ENCODE measurements around the gene IL31. TPM values are rescaled to one million over a fixed set of nuclear protein-coding genes. Genes with fewer than 3 reads are reported as not detected.
A peak's percentile ranks its signal among the peaks of the same experiment; 100 is the strongest.

The IL31 gene
- total RNA-seq, 1 experiment from 2014 or later, result not detected

- no TSS peak for BruUV-seq (replicated peaks)
- in situ Hi-C loops (cut with HindIII; ENCODE audit: low pct_unique_long_range_greater_than_20kb, low sequenced_read_pairs), result no loop called here
- H3K9me3 ChIP-seq (ENCODE audit: control insufficient read depth, insufficient read depth, low read depth, low read length), result no peaks in the 10 kb centered on the region
- ATAC-seq, result no peak
- no peaks in the 10 kb centered on the region for H3K4me1 ChIP-seq (ENCODE audit: control insufficient read depth, insufficient read depth, low read length)
- H3K27me3 ChIP-seq (ENCODE audit: control insufficient read depth, insufficient read depth, low read length), result no peaks in the 10 kb centered on the region
- ChIA-PET POLR2A (interaction anchor here (0.6 kb wide), 1 partner anchor 98 kb away, joined by 6 read pairs; no protein-coding TSS in a partner anchor), CTCF (no interaction called here)
- no peak overlapping the region for H3K27ac ChIP-seq (ENCODE audit: low read length)
- no peak for DNase-seq (ENCODE audit: low read depth, low spot score)
- no peak overlapping the region for H3K4me3 ChIP-seq (ENCODE audit: low read depth in 2 of 2, low read length in 2 of 2)
- no peaks in the 10 kb centered on the region for H3K36me3 ChIP-seq (ENCODE audit: control insufficient read depth, insufficient read depth, low read length)
- intact Hi-C loops (cut with micrococcal nuclease; ENCODE audit: unreplicated experiment), result no loop called here
- TF ChIP-seq SIN3A (IDR thresholded peaks at IDR 0.05; ENCODE audit: borderline replicate concordance, insufficient read depth, low read depth, low read length) (no peak), TCF7L2 (IDR thresholded peaks at IDR 0.05; ENCODE audit: low read depth, low read length) (no peak), POLR2AphosphoS5 (IDR thresholded peaks at IDR 0.05; ENCODE audit: low read depth, low read length) (no peak), REST (IDR thresholded peaks at IDR 0.05; ENCODE audit: insufficient read depth in 1 of 2, low read depth in 2 of 2, low read length in 1 of 2) (no peak), CTCF (IDR thresholded peaks at IDR 0.05) (no peak)
Observed at GRCh38 chr12:122159882-122160281, 14.1 kb downstream of the IL31 start.

GRCh38 chr12:122158700-122159285 lies 15.2 kb downstream of the IL31 start:
- intact Hi-C loops (cut with micrococcal nuclease; ENCODE audit: unreplicated experiment) (no loop called here), in situ Hi-C loops (cut with HindIII; ENCODE audit: low pct_unique_long_range_greater_than_20kb, low sequenced_read_pairs) (no loop called here)
- TSS peak; percentile 58 for BruUV-seq (replicated peaks)
- Histone ChIP-seq H3K27ac (ENCODE audit: low read length) (no peak overlapping the region), H3K9me3 (ENCODE audit: control insufficient read depth, insufficient read depth, low read depth, low read length) (no peaks in the 10 kb centered on the region), H3K36me3 (ENCODE audit: control insufficient read depth, insufficient read depth, low read length) (no peaks in the 10 kb centered on the region), H3K4me1 (ENCODE audit: control insufficient read depth, insufficient read depth, low read length) (no peaks in the 10 kb centered on the region), H3K27me3 (ENCODE audit: control insufficient read depth, insufficient read depth, low read length) (no peaks in the 10 kb centered on the region), H3K4me3 (ENCODE audit: low read depth in 2 of 2, low read length in 2 of 2) (no peak overlapping the region)
- ChIA-PET CTCF (no interaction called here), POLR2A (interaction anchor here (0.6 kb wide), 1 partner anchor 355 kb away, joined by 10 read pairs; no protein-coding TSS in a partner anchor)
- TF ChIP-seq CTCF (IDR thresholded peaks at IDR 0.05) (no peak), POLR2AphosphoS5 (IDR thresholded peaks at IDR 0.05; ENCODE audit: low read depth, low read length) (no peak), TCF7L2 (IDR thresholded peaks at IDR 0.05; ENCODE audit: low read depth, low read length) (no peak), SIN3A (IDR thresholded peaks at IDR 0.05; ENCODE audit: borderline replicate concordance, insufficient read depth, low read depth, low read length) (no peak)
- no peak for ATAC-seq
- no peak for DNase-seq (ENCODE audit: low read depth, low spot score)
